K562 (cell line): ENCODE data around the gene RESP18. TPM values are rescaled to one million over a fixed set of nuclear protein-coding genes. Genes with fewer than 3 reads are reported as not detected.

Experiments used
- COPS2 ChIP-seq: fragments of 450-650 bp; conservative IDR thresholded peaks from 2 replicates; pipeline ENCODE4 v1.6.1; 2016; ENCODE audit warnings: mild to moderate bottlenecking, moderate library complexity
- CUX1 ChIP-seq: fragments of 200-800 bp; sonication (Bioruptor generic); IDR thresholded peaks from 2 replicates; pipeline ENCODE4 v1.6.1; 2016; ENCODE audit warnings: missing genetic modification characterization, missing compliant biosample characterization
- DIDO1 ChIP-seq: fragments of 450-650 bp; IDR thresholded peaks from 2 replicates; pipeline ENCODE4 v1.6.1; 2016; ENCODE audit warnings: low read depth, missing biosample characterization, missing genetic modification characterization
- E2F5 ChIP-seq: sonication (generic); formaldehyde crosslinking; IDR thresholded peaks from 2 replicates; pipeline ENCODE4 v1.8.0; 2022; ENCODE audit warnings: mild to moderate bottlenecking, missing genetic modification reagents
- EGR1 ChIP-seq: fragments of 450-650 bp; conservative IDR thresholded peaks from 2 replicates; pipeline ENCODE4 v1.6.1; 2017; ENCODE audit warnings: mild to moderate bottlenecking
- EP300 ChIP-seq: IDR thresholded peaks from 2 replicates; pipeline ENCODE4 v1.6.1; 2012; ENCODE audit warnings: low read length, improper control_type of control experiment
- ETV5 ChIP-seq: sonication (generic); formaldehyde crosslinking; IDR thresholded peaks from 2 replicates; pipeline ENCODE4 v1.4.0; 2020; ENCODE audit warnings: low read depth, mild to moderate bottlenecking, missing genetic modification reagents
- GABPA ChIP-seq: fragments of 200-800 bp; sonication (Bioruptor generic); conservative IDR thresholded peaks from 2 replicates; pipeline ENCODE4 v1.6.1; 2016; ENCODE audit warnings: low read depth, missing genetic modification characterization, missing compliant biosample characterization
- GTF2E2 ChIP-seq: fragments of 200-800 bp; sonication (Bioruptor generic); IDR thresholded peaks from 2 replicates; pipeline ENCODE4 v1.6.1; 2016; ENCODE audit warnings: missing genetic modification characterization, missing compliant biosample characterization
- HSF4 ChIP-seq: fragments of 250-450 bp; sonication (Bioruptor Pico); IDR thresholded peaks from 2 replicates; pipeline ENCODE4 v2.1.2; 2022; ENCODE audit warnings: mild to moderate bottlenecking, moderate library complexity, borderline replicate concordance
- L3MBTL2 ChIP-seq: fragments of 450-650 bp; IDR thresholded peaks from 2 replicates; pipeline ENCODE4 v1.6.1; 2016; ENCODE audit warnings: mild to moderate bottlenecking, moderate library complexity
- MECOM ChIP-seq: fragments of 250-450 bp; sonication (Bioruptor Pico); IDR thresholded peaks from 2 replicates; pipeline ENCODE4 v1.8.0; 2022; ENCODE audit warnings: inconsistent platforms
- MITF ChIP-seq: IDR thresholded peaks from 2 replicates; pipeline ENCODE4 v1.6.1; 2014; ENCODE audit warnings: antibody characterized with exemption
- NCOA1 ChIP-seq: fragments of 450-650 bp; IDR thresholded peaks from 2 replicates; pipeline ENCODE4 v1.6.1; 2016; ENCODE audit warnings: low read depth
- SIRT6 ChIP-seq: IDR thresholded peaks from one replicate; pipeline ENCODE4 v1.6.1; 2012; ENCODE audit warnings: low read depth, mild to moderate bottlenecking, control low read depth, inconsistent platforms, low read length, moderate library complexity
- SRSF3 ChIP-seq: fragments of 200-400 bp; formaldehyde crosslinking; IDR thresholded peaks from 2 replicates; pipeline ENCODE4 v1.6.1; 2016; ENCODE audit warnings: mild to moderate bottlenecking, low read length, moderate library complexity; ENCODE audit not compliant: insufficient read depth
- TAF7 ChIP-seq: fragments of 450-650 bp; IDR thresholded peaks from 2 replicates; pipeline ENCODE4 v1.6.1; 2016; ENCODE audit warnings: missing genetic modification characterization, missing compliant biosample characterization
- ZBTB7A ChIP-seq: IDR thresholded peaks from 2 replicates; pipeline ENCODE4 v1.6.1; 2011; ENCODE audit warnings: low read depth, mild to moderate bottlenecking, low read length, moderate library complexity, borderline replicate concordance; ENCODE audit not compliant: control insufficient read depth
- ZNF324 ChIP-seq: fragments of 250-450 bp; sonication (Bioruptor Pico); IDR thresholded peaks from 2 replicates; pipeline ENCODE4 v1.4.0; 2020; ENCODE audit warnings: mild to moderate bottlenecking
- ZNF431 ChIP-seq: sonication (generic); formaldehyde crosslinking; IDR thresholded peaks from 2 replicates; pipeline ENCODE4 v1.8.0; 2022; ENCODE audit warnings: mild to moderate bottlenecking, missing genetic modification reagents
- ZSCAN32 ChIP-seq: fragments of 450-650 bp; formaldehyde crosslinking; IDR thresholded peaks from 2 replicates; pipeline ENCODE4 v1.4.0; 2020; ENCODE audit warnings: mild to moderate bottlenecking, moderate library complexity
- polyA plus RNA-seq, 8 experiments: library from polyadenylated mRNA; depleted of rRNA in 4 of 8; stranded (reverse) in 5 of 8; unstranded in 3 of 8; fragments of >200 nt; fragmentation: Nextera tagmentation in 2 of 8; fragmentation: Illumina TruSeq in 1 of 8; extraction: Ambion mirVana in 2 of 8; extraction: Trizol in 1 of 8; gene quantifications; 2 replicates each; pipeline versions ENCODE4 v1.2.1 to v1.2.3, GENCODE V29; 2011 to 2014; ENCODE audit warnings: inconsistent platforms in 1 of 8, missing spikeins in 1 of 8
- total RNA-seq, 7 experiments: library from RNA; depleted of rRNA in 6 of 7; stranded (reverse); fragments of >200 nt in 6 of 7; fragmentation: Illumina TruSeq in 2 of 7; extraction: Trizol in 2 of 7; gene quantifications; 2 replicates each; pipeline versions ENCODE4 v1.2.1 to v1.2.3, GENCODE V29; 2011 to 2021; ENCODE audit warnings: low replicate concordance in 1 of 7

Gene RESP18
- total and polyA plus RNA-seq, 9 of the 15 experiments (the other 6 are each of a cell fraction or from before 2014, with no cell fraction given) = not detected

GRCh38 chr2:219308142-219309101, 24.1 kb downstream of the RESP18 start (continued):
- TF ChIP-seq TAF7 (tag) = no peak
- TF ChIP-seq ZNF324 (CRISPR knock-in tag) = no peak
- no peak for TF ChIP-seq SIRT6
- TF ChIP-seq L3MBTL2 = no peak
- TF ChIP-seq ETV5 (CRISPR knock-in tag) = peak; percentile 42; the same call in 1 of the 2 replicates
- peak; percentile 89 for TF ChIP-seq NCOA1
- peak; percentile 60 for TF ChIP-seq EGR1
- TF ChIP-seq ZNF431 = no peak
- no peak for TF ChIP-seq MECOM (CRISPR knock-in tag)
- TF ChIP-seq GABPA = no peak
- TF ChIP-seq E2F5 (CRISPR knock-in tag) = no peak
- TF ChIP-seq HSF4 (CRISPR knock-in tag) = no peak
- no peak for TF ChIP-seq ZSCAN32
- no peak for TF ChIP-seq EP300
- TF ChIP-seq ZBTB7A = peak; percentile 95
- no peak for TF ChIP-seq GTF2E2 (tag)
- TF ChIP-seq COPS2 = no peak
- no peak for TF ChIP-seq DIDO1 (tag)
- TF ChIP-seq SRSF3 = no peak
- TF ChIP-seq MITF = no peak
- TF ChIP-seq CUX1 = no peak
